GM12878 (cell line): ENCODE measurements around the gene LRRTM1.

Source experiments
- CBX3 ChIP-seq: fragments of 200-600 bp; sonication (generic); IDR thresholded peaks from 2 replicates; pipeline ENCODE4 v1.6.1; 2016; ENCODE audit warnings: low read depth, borderline replicate concordance
- CHD4 ChIP-seq: fragments of 200-600 bp; sonication (generic); IDR thresholded peaks from 2 replicates; pipeline ENCODE4 v1.6.1; 2016; ENCODE audit warnings: mild to moderate bottlenecking
- CTCF ChIP-seq, 3 experiments: IDR thresholded peaks in 2 of 3; conservative IDR thresholded peaks in 1 of 3; 2 replicates each; pipeline ENCODE4 v1.5.1; 2011; ENCODE audit warnings: low read depth in 3 of 3, low read length in 3 of 3, mild to moderate bottlenecking in 3 of 3, control low read depth in 2 of 3, moderate library complexity in 2 of 3, inconsistent platforms in 1 of 3, mixed read lengths in 1 of 3; ENCODE audit not compliant: control insufficient read depth in 2 of 3, insufficient read depth in 1 of 3; ENCODE audit errors: extremely low read depth in 1 of 3
- E2F4 ChIP-seq: IDR thresholded peaks from 2 replicates; pipeline ENCODE4 v1.6.1; 2012; ENCODE audit warnings: low read depth, low read length, improper control_type of control experiment
- EP300 ChIP-seq, 2 experiments: fragments of 150-350 bp in 1 of 2; IDR thresholded peaks; 2 replicates each; pipeline ENCODE4 v1.6.1; 2011 to 2012; ENCODE audit warnings: low read depth in 2 of 2, low read length in 2 of 2, borderline replicate concordance in 1 of 2, improper control_type of control experiment in 1 of 2, inconsistent platforms in 1 of 2; ENCODE audit not compliant: control insufficient read depth in 1 of 2
- HDAC2 ChIP-seq: fragments of 200-600 bp; sonication (generic); IDR thresholded peaks from 2 replicates; pipeline ENCODE4 v1.6.1; 2017
- SIN3A ChIP-seq: IDR thresholded peaks from 2 replicates; pipeline ENCODE4 v1.6.1; 2012; ENCODE audit warnings: low read depth, low read length, improper control_type of control experiment
- SUZ12 ChIP-seq: fragments of 200-600 bp; sonication (generic); IDR thresholded peaks from one replicate; pipeline ENCODE4 v1.6.1; 2018; ENCODE audit warnings: antibody characterized with exemption, mild to moderate bottlenecking; ENCODE audit not compliant: unreplicated experiment
- TCF7 ChIP-seq: IDR thresholded peaks from 2 replicates; pipeline ENCODE4 v1.6.1; 2014; ENCODE audit warnings: antibody characterized with exemption, borderline replicate concordance

DNA sequence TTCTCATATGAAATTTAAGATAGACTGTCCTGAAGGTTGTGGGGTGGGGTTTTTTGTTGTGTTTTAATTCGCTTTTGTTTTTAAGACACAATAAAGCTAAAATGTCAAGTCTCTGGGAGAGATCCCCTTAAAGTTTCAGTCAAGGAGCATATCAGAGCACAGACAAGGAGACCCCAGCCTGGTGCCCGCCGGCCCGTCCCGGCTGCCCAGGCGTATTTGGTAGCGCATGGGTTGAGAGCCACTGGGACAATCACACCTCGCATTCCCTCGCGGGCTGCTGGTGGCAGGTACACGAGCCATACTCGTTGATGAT lies 2.6 kb downstream of the LRRTM1 start:
- TF ChIP-seq EP300 (IDR thresholded peaks at IDR 0.05; ENCODE audit: borderline replicate concordance in 1 of 2, control insufficient read depth in 1 of 2, low read depth in 2 of 2, low read length in 2 of 2) = no peak
- no peak for TF ChIP-seq E2F4
- TF ChIP-seq SIN3A = no peak
- no peak for TF ChIP-seq CBX3
- no peak for TF ChIP-seq TCF7
- TF ChIP-seq CTCF (IDR thresholded peaks at IDR 0.05 in 2 of 3, conservative IDR thresholded peaks at IDR 0.05 in 1 of 3; ENCODE audit: control insufficient read depth in 2 of 3, extremely low read depth in 1 of 3, insufficient read depth in 1 of 3, low read depth in 3 of 3, low read length in 3 of 3) = no peak
- no peak for TF ChIP-seq CHD4
- no peak for TF ChIP-seq SUZ12
- no peak for TF ChIP-seq HDAC2
